GM12878 (cell line): Measurements from ENCODE around the gene CLDN10. TPM values are rescaled to one million over a fixed set of nuclear protein-coding genes. Genes with fewer than 3 reads are reported as not detected.
A peak's percentile ranks its signal among the peaks of the same experiment; 100 is the strongest.

Experiments
- BCL3 ChIP-seq: IDR thresholded peaks from 2 replicates; pipeline ENCODE4 v1.6.1; 2011; ENCODE audit warnings: borderline replicate concordance, low read depth, mild to moderate bottlenecking, moderate library complexity, low read length; ENCODE audit not compliant: insufficient read depth, poor library complexity, severe bottlenecking
- DPF2 ChIP-seq: fragments of 450-650 bp; IDR thresholded peaks from 2 replicates; pipeline ENCODE4 v1.6.1; 2017; ENCODE audit warnings: mild to moderate bottlenecking
- EED ChIP-seq: sonication (generic); IDR thresholded peaks from 2 replicates; pipeline ENCODE4 v1.6.1; 2016; ENCODE audit warnings: antibody characterized with exemption, low read depth
- EGR1 ChIP-seq, 2 experiments: IDR thresholded peaks; 1 replicate in 1 of 2; 2 replicates in 1 of 2; pipeline ENCODE4 v1.6.1; 2011 to 2012; ENCODE audit warnings: low read depth in 2 of 2, low read length in 2 of 2, borderline replicate concordance in 1 of 2, mild to moderate bottlenecking in 1 of 2, moderate library complexity in 1 of 2
- EZH2 ChIP-seq: IDR thresholded peaks from 2 replicates; pipeline ENCODE4 v1.6.1; 2012; ENCODE audit warnings: low read depth, mild to moderate bottlenecking, control low read depth, inconsistent platforms, low read length, borderline replicate concordance; ENCODE audit not compliant: control insufficient read depth
- FOXM1 ChIP-seq: IDR thresholded peaks from 2 replicates; pipeline ENCODE4 v1.6.1; 2012; ENCODE audit warnings: low read depth, mild to moderate bottlenecking, inconsistent platforms, low read length, moderate library complexity
- NFIC ChIP-seq: IDR thresholded peaks from 2 replicates; pipeline ENCODE4 v1.6.1; 2012; ENCODE audit warnings: low read depth, mild to moderate bottlenecking, inconsistent platforms, low read length, moderate library complexity
- NFXL1 ChIP-seq: fragments of 450-650 bp; IDR thresholded peaks from 2 replicates; pipeline ENCODE4 v1.6.1; 2017; ENCODE audit warnings: antibody characterized with exemption, mild to moderate bottlenecking, borderline replicate concordance
- NRF1 ChIP-seq: conservative IDR thresholded peaks from 2 replicates; pipeline ENCODE4 v1.6.1; 2011; ENCODE audit warnings: mild to moderate bottlenecking, low read depth, low read length, improper control_type of control experiment
- PAX8 ChIP-seq: fragments of 450-650 bp; IDR thresholded peaks from 2 replicates; pipeline ENCODE4 v1.6.1; 2017; ENCODE audit warnings: mild to moderate bottlenecking, moderate library complexity
- PKNOX1 ChIP-seq: fragments of 450-650 bp; IDR thresholded peaks from 2 replicates; pipeline ENCODE4 v1.6.1; 2016; ENCODE audit warnings: mild to moderate bottlenecking
- RCOR1 ChIP-seq: conservative IDR thresholded peaks from 2 replicates; pipeline ENCODE4 v1.6.1; 2012; ENCODE audit warnings: low read depth, low read length, improper control_type of control experiment
- RELA ChIP-seq: fragments of 450-650 bp; IDR thresholded peaks from 2 replicates; pipeline ENCODE4 v1.8.0; 2014; ENCODE audit warnings: borderline replicate concordance; ENCODE audit not compliant: partially characterized antibody
- REST ChIP-seq: IDR thresholded peaks from 2 replicates; pipeline ENCODE4 v1.6.1; 2012; ENCODE audit warnings: mild to moderate bottlenecking, low read depth, low read length
- SMARCA5 ChIP-seq: fragments of 450-650 bp; IDR thresholded peaks from 2 replicates; pipeline ENCODE4 v1.6.1; 2017; ENCODE audit warnings: mild to moderate bottlenecking
- SUZ12 ChIP-seq: fragments of 200-600 bp; sonication (generic); IDR thresholded peaks from one replicate; pipeline ENCODE4 v1.6.1; 2018; ENCODE audit warnings: antibody characterized with exemption, mild to moderate bottlenecking; ENCODE audit not compliant: unreplicated experiment
- USF1 ChIP-seq: IDR thresholded peaks from 2 replicates; pipeline ENCODE4 v1.6.1; 2011; ENCODE audit warnings: borderline replicate concordance, low read depth, mild to moderate bottlenecking, moderate library complexity, mixed read lengths, low read length; ENCODE audit not compliant: insufficient read depth; ENCODE audit errors: extremely low read length
- ZNF217 ChIP-seq: fragments of 450-650 bp; IDR thresholded peaks from 2 replicates; pipeline ENCODE4 v1.6.1; 2017; ENCODE audit warnings: antibody characterized with exemption, mild to moderate bottlenecking
- polyA plus RNA-seq, 11 experiments: library from polyadenylated mRNA; depleted of rRNA in 4 of 11; unstranded in 6 of 11; stranded (reverse) in 5 of 11; fragments of >200 nt; fragmentation: Nextera tagmentation in 4 of 11; fragmentation: Illumina TruSeq in 1 of 11; extraction: Ambion mirVana in 4 of 11; extraction: Trizol in 1 of 11; gene quantifications; 1 replicate in 1 of 11; 2 replicates in 10 of 11; pipeline versions ENCODE4 v1.2.1 to v1.2.3, GENCODE V29; 2011 to 2016; ENCODE audit warnings: inconsistent platforms in 2 of 11, missing spikeins in 2 of 11, low read depth in 1 of 11
- total RNA-seq, 4 experiments: library from RNA; depleted of rRNA in 3 of 4; stranded (reverse); fragments of >200 nt in 3 of 4; fragmentation: Illumina TruSeq in 1 of 4; extraction: Trizol in 1 of 4; gene quantifications; 2 replicates each; pipeline versions ENCODE4 v1.2.1 to v1.2.3, GENCODE V29; 2013 to 2021
- TF ChIP-seq, protein P1 (sequence below): IDR thresholded peaks from 2 replicates; pipeline ENCODE4 v1.6.1; 2012; ENCODE audit warnings: low read length, inconsistent platforms

The CLDN10 gene
- total and polyA plus RNA-seq, 10 of the 15 experiments (the other 5 are each of a cell fraction or from before 2014, with no cell fraction given): not detected

DNA sequence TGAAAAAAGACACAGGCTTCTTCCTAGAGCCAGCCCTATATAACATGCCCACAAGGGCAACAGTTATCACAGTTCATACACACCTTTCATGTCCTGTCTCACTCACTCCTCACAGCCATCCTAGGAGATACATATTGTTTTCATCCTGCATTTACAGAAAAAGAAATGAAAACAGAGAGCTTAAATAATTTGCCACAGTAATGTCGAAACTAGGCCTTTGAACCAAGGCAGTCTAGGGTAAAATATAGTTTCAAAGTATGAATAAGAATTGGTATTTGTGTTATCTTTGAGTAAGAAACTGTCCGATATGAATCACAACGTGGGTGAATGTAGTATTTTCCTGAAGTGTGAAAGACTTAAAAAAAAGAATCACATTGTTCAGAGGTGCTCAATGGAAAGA, 26.8 kb downstream of the CLDN10 start (continued):
- TF ChIP-seq REST (no peak), EZH2 (no peak), RELA (no peak), RCOR1 (no peak), NRF1 (no peak), NFIC (peak; percentile 100), SUZ12 (no peak), NFXL1 (no peak), DPF2 (peak; percentile 91), ZNF217 (peak; percentile 93), EED (peak; percentile 45; the same call in 1 of the 2 replicates), BCL3 (peak; percentile 63), USF1 (no peak), SMARCA5 (no peak), PAX8 (no peak), FOXM1 (peak; percentile 93), PKNOX1 (no peak), EGR1 (IDR thresholded peaks at IDR 0.05; ENCODE audit: borderline replicate concordance in 1 of 2, low read depth in 2 of 2, low read length in 2 of 2) (no peak)
- TF ChIP-seq, protein P1, sequence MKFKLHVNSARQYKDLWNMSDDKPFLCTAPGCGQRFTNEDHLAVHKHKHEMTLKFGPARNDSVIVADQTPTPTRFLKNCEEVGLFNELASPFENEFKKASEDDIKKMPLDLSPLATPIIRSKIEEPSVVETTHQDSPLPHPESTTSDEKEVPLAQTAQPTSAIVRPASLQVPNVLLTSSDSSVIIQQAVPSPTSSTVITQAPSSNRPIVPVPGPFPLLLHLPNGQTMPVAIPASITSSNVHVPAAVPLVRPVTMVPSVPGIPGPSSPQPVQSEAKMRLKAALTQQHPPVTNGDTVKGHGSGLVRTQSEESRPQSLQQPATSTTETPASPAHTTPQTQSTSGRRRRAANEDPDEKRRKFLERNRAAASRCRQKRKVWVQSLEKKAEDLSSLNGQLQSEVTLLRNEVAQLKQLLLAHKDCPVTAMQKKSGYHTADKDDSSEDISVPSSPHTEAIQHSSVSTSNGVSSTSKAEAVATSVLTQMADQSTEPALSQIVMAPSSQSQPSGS: peak; percentile 97
